Panc1 (cell line): ENCODE measurements around the gene ABCC8. TPM values are rescaled to one million over a fixed set of nuclear protein-coding genes. Genes with fewer than 3 reads are reported as not detected.

Source experiments
- ATAC-seq: fragments of 200-7000 bp; cut with Tn5 transposase; 2 replicates; pipeline ENCODE4 v1.9.1; 2020; ENCODE audit warnings: mild to moderate bottlenecking, moderate library complexity
- BruUV-seq: library from RNA; stranded (reverse); fragments of 400-500 nt; replicated peaks from 2 replicates; lab custom pipeline; 2021; lab: Mats Ljungman, UMichigan
- CTCF ChIA-PET: fragments of 300-600 bp; sonication (Branson Sonifier 250); formaldehyde crosslinking; loops from one replicate; lab custom pipeline; 2022; ENCODE audit warnings: antibody characterized with exemption; lab: Charles Lee
- POLR2A ChIA-PET: fragments of 300-600 bp; sonication (Branson Sonifier 250); formaldehyde crosslinking; loops from one replicate; lab custom pipeline; 2022; ENCODE audit warnings: antibody characterized with exemption; lab: Charles Lee
- DNase-seq: peaks from one replicate; pipeline ENCODE4 v3.0.0-alpha.2; 2010; ENCODE audit warnings: low read depth, low spot score
- H3K27ac ChIP-seq: 2 replicates; pipeline ENCODE4 v1.5.1; 2011; ENCODE audit warnings: mild to moderate bottlenecking, low read length, inconsistent platforms
- H3K27me3 ChIP-seq: fragments of 200-500 bp; sonication (Bioruptor generic); 2 replicates; pipeline ENCODE4 v1.6.0; 2014; ENCODE audit warnings: low read length, inconsistent platforms; ENCODE audit not compliant: control insufficient read depth, insufficient read depth
- H3K36me3 ChIP-seq: fragments of 200-500 bp; sonication (Bioruptor generic); 2 replicates; pipeline ENCODE4 v1.5.1; 2014; ENCODE audit warnings: inconsistent platforms, mild to moderate bottlenecking, low read length, moderate library complexity; ENCODE audit not compliant: control insufficient read depth, insufficient read depth
- H3K4me1 ChIP-seq: 2 replicates; pipeline ENCODE4 v1.5.1; 2011; ENCODE audit warnings: inconsistent platforms, mild to moderate bottlenecking, low read length, moderate library complexity; ENCODE audit not compliant: control insufficient read depth, insufficient read depth
- H3K4me3 ChIP-seq, 2 experiments: 2 replicates each; pipeline ENCODE4 v1.5.1; 2011 to 2012; ENCODE audit warnings: low read depth in 2 of 2, low read length in 2 of 2, mild to moderate bottlenecking in 2 of 2, inconsistent platforms in 1 of 2, moderate library complexity in 1 of 2
- H3K9me3 ChIP-seq: fragments of 200-500 bp; sonication (Bioruptor generic); 2 replicates; pipeline ENCODE4 v1.5.1; 2014; ENCODE audit warnings: low read depth, mild to moderate bottlenecking, inconsistent platforms, low read length, moderate library complexity; ENCODE audit not compliant: control insufficient read depth, insufficient read depth
- POLR2AphosphoS5 ChIP-seq: IDR thresholded peaks from 2 replicates; pipeline ENCODE4 v1.6.1; 2012; ENCODE audit warnings: mild to moderate bottlenecking, low read depth, low read length, moderate library complexity
- SIN3A ChIP-seq: IDR thresholded peaks from 2 replicates; pipeline ENCODE4 v1.6.1; 2012; ENCODE audit warnings: low read depth, mild to moderate bottlenecking, low read length, moderate library complexity, borderline replicate concordance; ENCODE audit not compliant: insufficient read depth
- TCF7L2 ChIP-seq: IDR thresholded peaks from 2 replicates; pipeline ENCODE4 v1.6.1; 2011; ENCODE audit warnings: mild to moderate bottlenecking, low read depth, low read length, inconsistent platforms
- in situ Hi-C: cut with HindIII; loops from 2 replicates; pipeline ENCODE4 v1.10.0; 2016; ENCODE audit warnings: low sequenced_read_pairs, low pct_unique_long_range_greater_than_20kb
- intact Hi-C: fragments of 100-400 bp; cut with micrococcal nuclease; formaldehyde crosslinking; loops from one replicate; pipeline ENCODE4 v1.10.0; 2022; ENCODE audit not compliant: unreplicated experiment
- total RNA-seq: library from RNA; stranded (reverse); gene quantifications from one replicate; pipeline ENCODE4 v1.2.1, GENCODE V29; 2021; ENCODE audit not compliant: unreplicated experiment
- TF ChIP-seq, protein P1 (sequence below), 2 experiments: IDR thresholded peaks; 2 replicates each; pipeline ENCODE4 v1.6.1; 2011 to 2012; ENCODE audit warnings: low read depth in 2 of 2, control low read depth in 1 of 2, low read length in 1 of 2, mild to moderate bottlenecking in 1 of 2, moderate library complexity in 1 of 2; ENCODE audit not compliant: insufficient read depth in 1 of 2
- TF ChIP-seq, protein P2 (sequence below): fragments of 450-650 bp; IDR thresholded peaks from 2 replicates; pipeline ENCODE4 v1.5.1; 2017; ENCODE audit warnings: mild to moderate bottlenecking

The ABCC8 gene
- total RNA-seq, 1 experiment from 2014 or later: 0.18 TPM

DNA sequence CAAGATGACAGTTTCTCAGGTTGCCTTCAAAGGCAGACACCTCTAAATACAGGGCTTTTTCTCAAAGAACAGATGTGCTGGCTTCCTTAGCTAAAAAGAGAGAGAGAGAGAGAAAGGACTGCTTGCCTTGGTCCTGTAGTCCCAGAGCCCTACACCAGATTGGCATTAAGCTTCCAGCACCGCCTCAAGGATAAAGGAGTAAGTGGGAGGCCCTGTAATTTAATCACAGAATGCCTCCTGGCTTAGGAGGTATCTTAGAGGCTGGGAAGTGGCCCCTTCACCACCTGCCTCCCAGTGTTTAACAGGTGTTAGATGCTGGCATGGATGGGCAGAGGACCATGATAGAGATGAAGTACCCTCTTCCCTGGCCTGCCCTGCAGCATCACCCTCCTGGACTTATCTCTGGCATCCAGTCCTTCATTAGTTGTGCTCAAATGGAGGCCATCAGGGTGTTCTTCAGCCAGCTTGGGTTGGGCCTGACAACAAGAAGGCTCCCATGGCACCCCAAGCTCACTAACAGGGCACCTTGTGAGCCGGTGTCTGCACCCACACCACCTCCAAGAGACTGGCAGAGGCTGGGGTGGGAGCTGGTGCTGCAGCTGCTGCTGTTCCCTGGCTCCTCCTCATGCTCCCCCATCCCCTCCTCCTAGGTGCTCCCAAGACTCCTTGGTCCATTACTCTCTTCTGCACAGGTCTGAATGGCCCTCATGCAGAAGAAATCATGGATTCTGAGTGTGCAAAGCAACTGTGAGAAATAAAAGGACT lies 32.5 kb downstream of the ABCC8 start:
- Histone ChIP-seq H3K36me3 (no peaks in the 10 kb centered on the region), H3K4me3 (no peak overlapping the region), H3K9me3 (no peaks in the 10 kb centered on the region), H3K27ac (no peak overlapping the region), H3K27me3 (no peaks in the 10 kb centered on the region), H3K4me1 (peaks cover 5% of the 10 kb centered on the region; the same call in 1 of the 2 replicates)
- TF ChIP-seq, protein P1, sequence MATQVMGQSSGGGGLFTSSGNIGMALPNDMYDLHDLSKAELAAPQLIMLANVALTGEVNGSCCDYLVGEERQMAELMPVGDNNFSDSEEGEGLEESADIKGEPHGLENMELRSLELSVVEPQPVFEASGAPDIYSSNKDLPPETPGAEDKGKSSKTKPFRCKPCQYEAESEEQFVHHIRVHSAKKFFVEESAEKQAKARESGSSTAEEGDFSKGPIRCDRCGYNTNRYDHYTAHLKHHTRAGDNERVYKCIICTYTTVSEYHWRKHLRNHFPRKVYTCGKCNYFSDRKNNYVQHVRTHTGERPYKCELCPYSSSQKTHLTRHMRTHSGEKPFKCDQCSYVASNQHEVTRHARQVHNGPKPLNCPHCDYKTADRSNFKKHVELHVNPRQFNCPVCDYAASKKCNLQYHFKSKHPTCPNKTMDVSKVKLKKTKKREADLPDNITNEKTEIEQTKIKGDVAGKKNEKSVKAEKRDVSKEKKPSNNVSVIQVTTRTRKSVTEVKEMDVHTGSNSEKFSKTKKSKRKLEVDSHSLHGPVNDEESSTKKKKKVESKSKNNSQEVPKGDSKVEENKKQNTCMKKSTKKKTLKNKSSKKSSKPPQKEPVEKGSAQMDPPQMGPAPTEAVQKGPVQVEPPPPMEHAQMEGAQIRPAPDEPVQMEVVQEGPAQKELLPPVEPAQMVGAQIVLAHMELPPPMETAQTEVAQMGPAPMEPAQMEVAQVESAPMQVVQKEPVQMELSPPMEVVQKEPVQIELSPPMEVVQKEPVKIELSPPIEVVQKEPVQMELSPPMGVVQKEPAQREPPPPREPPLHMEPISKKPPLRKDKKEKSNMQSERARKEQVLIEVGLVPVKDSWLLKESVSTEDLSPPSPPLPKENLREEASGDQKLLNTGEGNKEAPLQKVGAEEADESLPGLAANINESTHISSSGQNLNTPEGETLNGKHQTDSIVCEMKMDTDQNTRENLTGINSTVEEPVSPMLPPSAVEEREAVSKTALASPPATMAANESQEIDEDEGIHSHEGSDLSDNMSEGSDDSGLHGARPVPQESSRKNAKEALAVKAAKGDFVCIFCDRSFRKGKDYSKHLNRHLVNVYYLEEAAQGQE (IDR thresholded peaks at IDR 0.05; ENCODE audit: insufficient read depth in 1 of 2, low read depth in 2 of 2, low read length in 1 of 2): no peak
- TF ChIP-seq TCF7L2: no peak
- no peak for TF ChIP-seq SIN3A
- TF ChIP-seq, protein P2, sequence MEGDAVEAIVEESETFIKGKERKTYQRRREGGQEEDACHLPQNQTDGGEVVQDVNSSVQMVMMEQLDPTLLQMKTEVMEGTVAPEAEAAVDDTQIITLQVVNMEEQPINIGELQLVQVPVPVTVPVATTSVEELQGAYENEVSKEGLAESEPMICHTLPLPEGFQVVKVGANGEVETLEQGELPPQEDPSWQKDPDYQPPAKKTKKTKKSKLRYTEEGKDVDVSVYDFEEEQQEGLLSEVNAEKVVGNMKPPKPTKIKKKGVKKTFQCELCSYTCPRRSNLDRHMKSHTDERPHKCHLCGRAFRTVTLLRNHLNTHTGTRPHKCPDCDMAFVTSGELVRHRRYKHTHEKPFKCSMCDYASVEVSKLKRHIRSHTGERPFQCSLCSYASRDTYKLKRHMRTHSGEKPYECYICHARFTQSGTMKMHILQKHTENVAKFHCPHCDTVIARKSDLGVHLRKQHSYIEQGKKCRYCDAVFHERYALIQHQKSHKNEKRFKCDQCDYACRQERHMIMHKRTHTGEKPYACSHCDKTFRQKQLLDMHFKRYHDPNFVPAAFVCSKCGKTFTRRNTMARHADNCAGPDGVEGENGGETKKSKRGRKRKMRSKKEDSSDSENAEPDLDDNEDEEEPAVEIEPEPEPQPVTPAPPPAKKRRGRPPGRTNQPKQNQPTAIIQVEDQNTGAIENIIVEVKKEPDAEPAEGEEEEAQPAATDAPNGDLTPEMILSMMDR: no peak
- no peak for TF ChIP-seq POLR2AphosphoS5
- intact Hi-C loops: no loop called here
- ATAC-seq (no peak), DNase-seq (no peak)
- in situ Hi-C loops: no loop called here
- ChIA-PET CTCF (no interaction called here), POLR2A (no interaction called here)
- no TSS peak for BruUV-seq

DNA sequence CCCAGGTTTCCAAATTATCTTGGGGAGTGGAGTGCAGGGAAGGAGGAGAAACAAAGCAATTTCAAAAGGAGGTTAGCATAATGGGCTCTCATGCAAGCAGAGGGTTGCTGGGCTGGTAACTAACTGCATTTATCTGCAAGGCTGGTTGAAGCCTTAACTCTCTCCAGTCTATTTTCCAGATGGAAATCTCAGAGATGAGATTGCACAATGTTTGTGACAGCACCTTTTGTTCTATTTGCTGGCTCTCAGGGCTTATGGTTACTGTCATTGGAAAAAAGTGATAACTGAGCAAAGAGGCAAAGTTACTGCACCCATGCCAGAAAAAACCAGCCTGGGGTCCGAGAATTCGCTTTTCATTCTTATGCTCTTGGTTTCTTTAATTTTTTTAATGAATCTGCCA lies 33.2 kb downstream of the ABCC8 start:
- in situ Hi-C loops (no loop called here), intact Hi-C loops (no loop called here)
- ATAC-seq: no peak
- Histone ChIP-seq H3K4me1 (peaks cover 5% of the 10 kb centered on the region; the same call in 1 of the 2 replicates), H3K36me3 (no peaks in the 10 kb centered on the region), H3K9me3 (no peaks in the 10 kb centered on the region), H3K27ac (no peak overlapping the region), H3K4me3 (no peak overlapping the region), H3K27me3 (no peaks in the 10 kb centered on the region)
- POLR2A ChIA-PET: no interaction called here
- CTCF ChIA-PET: no interaction called here
- no TSS peak for BruUV-seq
- DNase-seq: no peak
- no peak for TF ChIP-seq SIN3A
- TF ChIP-seq, protein P2: no peak
